Osteocyte (in vitro differentiated cells): ENCODE results near the gene ASB5. TPM values are rescaled to one million over a fixed set of nuclear protein-coding genes. Genes with fewer than 3 reads are reported as not detected.

Experiments
- DNase-seq: peaks from one replicate; pipeline ENCODE4 v3.0.0; 2021; ENCODE audit warnings: mixed read lengths; ENCODE audit not compliant: unreplicated experiment; ENCODE audit errors: extremely low spot score
- H3K27ac Mint-ChIP-seq: one replicate; pipeline ENCODE4 v1.8.0; 2021; ENCODE audit warnings: mild to moderate bottlenecking, mixed read lengths; ENCODE audit not compliant: unreplicated experiment
- H3K27me3 Mint-ChIP-seq: one replicate; pipeline ENCODE4 v1.8.0; 2021; ENCODE audit warnings: mixed read lengths; ENCODE audit not compliant: unreplicated experiment
- H3K36me3 Mint-ChIP-seq: one replicate; pipeline ENCODE4 v1.8.0; 2021; ENCODE audit warnings: mixed read lengths; ENCODE audit not compliant: unreplicated experiment
- H3K4me1 Mint-ChIP-seq: one replicate; pipeline ENCODE4 v1.8.0; 2021; ENCODE audit warnings: mixed read lengths; ENCODE audit not compliant: unreplicated experiment
- H3K4me3 Mint-ChIP-seq: one replicate; pipeline ENCODE4 v1.8.0; 2021; ENCODE audit warnings: mild to moderate bottlenecking, moderate library complexity, mixed read lengths; ENCODE audit not compliant: unreplicated experiment
- H3K9me3 Mint-ChIP-seq: one replicate; pipeline ENCODE4 v1.8.0; 2021; ENCODE audit warnings: mixed read lengths; ENCODE audit not compliant: unreplicated experiment
- CTCF ChIP-seq: fragments of 200-600 bp; sonication (generic); IDR thresholded peaks from 2 replicates; pipeline ENCODE4 v1.5.0; 2021; ENCODE audit warnings: antibody characterized with exemption, mild to moderate bottlenecking, moderate library complexity
- long read RNA-seq: library from polyadenylated mRNA; unstranded; transcript quantifications from one replicate; pipeline ENCODE4 v2.0.0, GENCODE V29; 2021
- total RNA-seq: library from RNA; stranded (reverse); gene quantifications from 2 replicates; pipeline ENCODE4 v1.2.1, GENCODE V29; 2021

The ASB5 gene
- 0.32 TPM in 1 of 2 replicates, not detected in the other for total RNA-seq
- long read RNA-seq, result 0 reads

DNA sequence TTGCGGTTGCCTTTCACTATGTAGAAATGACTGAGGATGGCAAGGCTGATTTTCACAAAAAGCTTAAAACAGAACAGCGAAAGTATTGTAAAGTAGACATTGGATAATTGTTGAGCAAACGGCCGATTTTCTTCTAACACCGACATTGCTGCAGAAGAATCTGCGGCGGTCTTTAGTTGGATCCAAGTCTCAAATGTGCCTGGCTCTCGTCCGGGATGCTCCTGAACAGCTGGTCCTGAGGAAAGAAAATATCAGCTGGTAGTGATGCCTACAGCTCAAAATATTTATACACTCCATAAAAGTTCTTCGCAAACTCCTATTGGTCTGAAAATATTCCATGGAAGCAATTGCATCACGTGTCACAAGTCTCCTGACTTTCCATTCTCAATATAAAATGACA, at the start of gene ASB5:
Gene ASB5 (minus strand): TSS at position 260 of the 400 bp plus-strand sequence. CDS start 114 bp downstream, at position 146.
- Mint-ChIP-seq H3K4me3 (no peak within 1 kb of the TSS), H3K4me1 (peaks cover 26% of the 10 kb centered on the region), H3K27me3 (no peaks in the 10 kb centered on the region), H3K9me3 (peaks cover 2% of the 10 kb centered on the region), H3K27ac (peak within 1 kb of the TSS; percentile 93), H3K36me3 (no peaks in the 10 kb centered on the region)
- no peak for TF ChIP-seq CTCF
- DNase-seq, result no peak

DNA sequence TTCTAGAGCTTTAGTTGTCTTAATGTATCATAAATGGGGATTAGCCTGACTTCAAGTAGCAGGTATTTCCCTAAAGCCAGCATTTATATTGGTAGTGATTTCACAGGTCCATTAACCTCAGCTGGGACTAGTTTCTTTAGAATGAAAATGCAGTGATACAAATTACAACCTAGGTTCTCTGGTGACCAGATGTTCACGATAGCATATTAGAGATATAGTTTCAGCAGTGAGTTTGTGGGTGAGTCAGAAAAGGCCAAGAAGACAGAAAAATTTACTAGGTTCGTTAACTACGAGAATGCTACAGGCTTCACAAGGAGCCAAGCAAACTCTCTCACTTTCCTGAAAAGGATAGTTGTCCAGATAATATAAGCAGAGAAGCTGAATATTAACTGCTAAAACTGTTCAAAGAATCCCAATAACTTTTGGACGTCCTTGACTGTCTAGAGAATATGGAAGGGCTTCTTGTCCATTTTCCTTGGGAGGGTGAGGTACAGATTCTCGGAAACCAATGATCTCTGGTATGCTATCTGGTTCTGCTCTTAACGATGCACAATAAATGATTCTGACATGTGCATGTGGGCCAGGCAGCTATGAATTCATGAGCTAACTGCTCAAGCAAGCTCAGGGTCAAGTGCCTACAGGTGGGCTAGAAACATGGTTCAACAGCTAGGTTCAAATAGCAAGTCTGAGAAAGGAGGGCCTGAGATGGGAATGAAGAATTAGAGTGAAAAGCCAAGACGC, 44.7 kb upstream of the ASB5 start:
- Mint-ChIP-seq H3K9me3 (no peaks in the 10 kb centered on the region), H3K27ac (no peak overlapping the region), H3K4me3 (no peak overlapping the region), H3K36me3 (no peaks in the 10 kb centered on the region), H3K27me3 (no peaks in the 10 kb centered on the region), H3K4me1 (peaks cover 7% of the 10 kb centered on the region)
- DNase-seq, result no peak
- TF ChIP-seq CTCF, result no peak

DNA sequence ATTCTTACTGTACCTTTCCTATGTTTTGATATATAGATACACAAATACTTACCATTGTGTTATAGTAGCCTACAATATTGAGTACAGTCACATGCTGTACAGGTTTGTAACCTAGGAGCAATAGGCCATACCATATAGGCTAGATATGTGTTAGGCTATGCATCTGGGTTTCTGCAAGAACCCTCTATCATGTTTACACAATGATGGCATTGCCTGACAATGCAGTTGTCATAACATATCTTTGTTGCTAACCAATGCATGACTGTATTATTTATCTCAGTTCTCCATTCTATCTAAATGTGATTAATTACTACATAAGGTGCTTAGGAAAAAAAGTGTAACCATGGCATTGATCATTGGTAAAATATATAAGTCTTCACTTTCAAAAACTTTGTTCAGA, 40.8 kb upstream of the ASB5 start:
- no peaks in the 10 kb centered on the region for H3K9me3 Mint-ChIP-seq
- DNase-seq, result no peak
- H3K4me1 Mint-ChIP-seq, result no peaks in the 10 kb centered on the region
- no peak overlapping the region for H3K27ac Mint-ChIP-seq
- H3K36me3 Mint-ChIP-seq, result no peaks in the 10 kb centered on the region
- H3K4me3 Mint-ChIP-seq, result no peak overlapping the region
- H3K27me3 Mint-ChIP-seq, result no peaks in the 10 kb centered on the region
- TF ChIP-seq CTCF, result no peak

DNA sequence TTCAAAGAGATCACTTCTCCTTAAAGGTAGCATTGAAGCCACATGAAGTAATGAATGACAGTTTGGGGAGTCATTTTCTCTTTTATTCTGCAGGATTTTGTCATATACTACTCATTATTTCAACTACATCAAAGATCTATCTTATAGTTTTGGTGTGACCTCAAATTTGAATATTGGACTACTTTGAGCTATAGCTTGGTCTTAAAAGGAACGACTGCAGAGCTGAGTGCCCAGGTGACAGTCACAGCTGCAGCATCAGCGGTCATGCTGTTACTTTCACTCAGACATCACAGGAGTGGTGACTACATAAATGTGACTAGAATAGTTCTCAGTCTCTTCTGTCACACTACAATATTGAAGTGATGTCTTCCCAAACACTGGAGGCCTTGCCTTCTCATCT, 40.0 kb upstream of the ASB5 start:
- no peak overlapping the region for H3K27ac Mint-ChIP-seq
- no peak for DNase-seq
- no peak for TF ChIP-seq CTCF
- H3K4me3 Mint-ChIP-seq, result no peak overlapping the region
- H3K4me1 Mint-ChIP-seq, result no peaks in the 10 kb centered on the region
- H3K27me3 Mint-ChIP-seq, result no peaks in the 10 kb centered on the region
- no peaks in the 10 kb centered on the region for H3K9me3 Mint-ChIP-seq
- no peaks in the 10 kb centered on the region for H3K36me3 Mint-ChIP-seq

DNA sequence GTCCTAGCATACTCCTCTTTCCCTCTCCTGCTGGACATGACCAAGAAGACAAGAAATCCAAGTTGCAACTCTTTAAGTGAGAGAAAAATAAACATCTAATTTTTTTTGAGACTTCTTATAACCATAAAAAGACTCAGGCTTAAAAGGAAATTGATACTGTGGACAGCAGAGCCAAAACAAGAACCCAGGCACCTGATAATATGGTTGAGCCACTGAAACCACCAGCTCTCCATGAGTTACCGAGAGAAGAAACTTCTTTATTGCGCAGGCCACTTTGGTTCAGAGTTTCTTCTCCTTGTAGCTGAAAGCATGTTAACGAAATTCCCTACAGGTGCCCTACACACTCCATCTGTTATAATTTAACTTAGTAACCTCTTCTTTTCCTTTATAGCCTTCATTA, 39.4 kb upstream of the ASB5 start:
- Mint-ChIP-seq H3K4me3 (no peak overlapping the region), H3K4me1 (no peaks in the 10 kb centered on the region), H3K9me3 (no peaks in the 10 kb centered on the region), H3K27ac (no peak overlapping the region), H3K36me3 (no peaks in the 10 kb centered on the region), H3K27me3 (no peaks in the 10 kb centered on the region)
- DNase-seq, result no peak
- TF ChIP-seq CTCF, result no peak
